Measurements from ENCODE around the gene PIAS1.

- no peak for TF ChIP-seq CTCF (IDR thresholded peaks at IDR 0.05; ENCODE audit: insufficient read depth, low read length, poor library complexity, severe bottlenecking)
- TF ChIP-seq EZH2phosphoT487 (conservative IDR thresholded peaks at IDR 0.05; ENCODE audit: low read length), result no peak
These were observed 180.9 kb downstream of the PIAS1 start for GRCh38 chr15:68235022-68235421.

Measured in SU-DHL-6 (cell line).